C1 segment of cervical spinal cord (tissue), 14 donors: ENCODE results near the gene COL5A1.

Experiments used
- DNase-seq, 14 donors: peaks; one replicate each; lab custom pipeline; 2025; lab: John Stamatoyannopoulos, UW

The COL5A1 gene

GRCh38 chr9:134606951-134607731 lies 34.5 kb upstream of the COL5A1 start:
- no peak for DNase-seq

- no peak for DNase-seq
Measured at GRCh38 chr9:134607971-134608370, 33.6 kb upstream of the COL5A1 start.

- DNase-seq, result no peak
Measured at GRCh38 chr9:134611046-134611445, 30.6 kb upstream of the COL5A1 start.

- no peak for DNase-seq
Measured at GRCh38 chr9:134612309-134612708, 29.3 kb upstream of the COL5A1 start.

GRCh38 chr9:134612715-134613114 lies 28.9 kb upstream of the COL5A1 start:
- no peak for DNase-seq

GRCh38 chr9:134614256-134614655 lies 27.3 kb upstream of the COL5A1 start:
- DNase-seq, result no peak

GRCh38 chr9:134616341-134616740 lies 25.3 kb upstream of the COL5A1 start:
- DNase-seq, result no peak

- no peak for DNase-seq
Measured at GRCh38 chr9:134617246-134617645, 24.4 kb upstream of the COL5A1 start.

GRCh38 chr9:134617836-134618162 lies 23.8 kb upstream of the COL5A1 start:
- DNase-seq, result no peak

GRCh38 chr9:134618163-134618832 lies 23.3 kb upstream of the COL5A1 start:
- DNase-seq, result no peak

GRCh38 chr9:134618833-134619447 lies 22.7 kb upstream of the COL5A1 start:
- DNase-seq, result no peak

- DNase-seq, result no peak
Measured at GRCh38 chr9:134619448-134619982, 22.1 kb upstream of the COL5A1 start.

GRCh38 chr9:134619983-134620661 lies 21.5 kb upstream of the COL5A1 start:
- peak in 1 of 14 donors; percentile 21 for DNase-seq

GRCh38 chr9:134620751-134621557 lies 20.6 kb upstream of the COL5A1 start:
- no peak for DNase-seq

GRCh38 chr9:134621558-134622110 lies 20.0 kb upstream of the COL5A1 start:
- DNase-seq, result no peak

- peak in 1 of 14 donors; percentile 17 for DNase-seq
Measured at GRCh38 chr9:134622896-134623257, 18.7 kb upstream of the COL5A1 start.

GRCh38 chr9:134623258-134624066 lies 18.1 kb upstream of the COL5A1 start:
- DNase-seq, result peak in 1 of 14 donors; percentile 45

GRCh38 chr9:134624137-134624591 lies 17.4 kb upstream of the COL5A1 start:
- no peak for DNase-seq

GRCh38 chr9:134624621-134625181 lies 16.9 kb upstream of the COL5A1 start:
- peak in 1 of 14 donors; percentile 66 for DNase-seq
